HCT116 (cell line): ENCODE measurements around the gene LYPD6. TPM values are rescaled to one million over a fixed set of nuclear protein-coding genes. Genes with fewer than 3 reads are reported as not detected.

ENCODE experiments used
- ATAC-seq: fragments of 200-7000 bp; cut with Tn5 transposase; 2 replicates; pipeline ENCODE4 v1.9.1; 2020; ENCODE audit warnings: mild to moderate bottlenecking, moderate library complexity
- BruUV-seq: library from RNA; stranded (reverse); fragments of 400-500 nt; replicated peaks from 2 replicates; lab custom pipeline; 2021; lab: Mats Ljungman, UMichigan
- CTCF ChIA-PET: fragments of 300-600 bp; sonication (Branson Sonifier 250); formaldehyde crosslinking; loops from one replicate; lab custom pipeline; 2021; ENCODE audit warnings: antibody characterized with exemption; lab: Charles Lee
- POLR2A ChIA-PET: fragments of 300-600, 350-600 bp; sonication (Branson Sonifier 250); formaldehyde crosslinking; loops from one replicate; lab custom pipeline; 2021; ENCODE audit warnings: antibody characterized with exemption; lab: Charles Lee
- RAD21 ChIA-PET, 2 experiments: fragments of 300-600 bp; sonication (Branson Sonifier 250); formaldehyde crosslinking; loops; one replicate each; lab custom pipeline; 2023; ENCODE audit warnings: low total read pairs in 2 of 2; ENCODE audit not compliant: uncharacterized antibody in 2 of 2, unreplicated experiment in 2 of 2, low non-redundant PET in 1 of 2; lab: Charles Lee
- DNase-seq: peaks from one replicate; pipeline ENCODE4 v3.0.0-alpha.2; 2010; ENCODE audit warnings: low read depth, low spot score
- H2AFZ ChIP-seq: fragments of 200-600 bp; shearing (Covaris generic), sonication (generic); 2 replicates; pipeline ENCODE4 v1.6.1; 2017; ENCODE audit warnings: low read depth, mixed run types, mixed read lengths, antibody characterized with exemption, low read length; ENCODE audit not compliant: poor library complexity, severe bottlenecking
- H3K27ac ChIP-seq: 2 replicates; pipeline ENCODE4 v1.5.1; 2012; ENCODE audit warnings: low read depth, low read length
- H3K27me3 ChIP-seq: fragments of 200-600 bp; sonication (generic); 2 replicates; pipeline ENCODE4 v1.6.1; 2016; ENCODE audit warnings: mixed run types, low read length, mixed read lengths; ENCODE audit not compliant: insufficient read depth
- H3K36me3 ChIP-seq, 2 experiments: fragments of 200-500 bp in 1 of 2; fragments of 200-600 bp in 1 of 2; sonication (Bioruptor generic) in 1 of 2; sonication (generic) in 1 of 2; 2 replicates each; pipeline versions ENCODE4 v1.5.1 to v1.6.1; 2014 to 2016; ENCODE audit warnings: low read length in 2 of 2, inconsistent platforms in 1 of 2, mixed read lengths in 1 of 2, mixed run types in 1 of 2; ENCODE audit not compliant: insufficient read depth in 2 of 2, control insufficient read depth in 1 of 2
- H3K4me1 ChIP-seq, 2 experiments: fragments of 200-600 bp in 1 of 2; sonication (generic) in 1 of 2; 2 replicates each; pipeline versions ENCODE4 v1.5.1 to v1.6.1; 2012 to 2017; ENCODE audit warnings: low read length in 2 of 2, inconsistent platforms in 1 of 2, mild to moderate bottlenecking in 1 of 2, mixed read lengths in 1 of 2, mixed run types in 1 of 2, moderate library complexity in 1 of 2; ENCODE audit not compliant: insufficient read depth in 2 of 2, control insufficient read depth in 1 of 2
- H3K4me2 ChIP-seq: fragments of 200-600 bp; sonication (generic); 2 replicates; pipeline ENCODE4 v1.6.1; 2017; ENCODE audit warnings: mixed run types, low read length, mixed read lengths
- H3K4me3 ChIP-seq, 2 experiments: fragments of 200-600 bp in 1 of 2; sonication (generic) in 1 of 2; replicated peaks in 1 of 2; 2 replicates each; pipeline ENCODE4 v1.5.1; 2011 to 2016; ENCODE audit warnings: low read length in 2 of 2, control low read depth in 1 of 2, low read depth in 1 of 2, mild to moderate bottlenecking in 1 of 2, mixed read lengths in 1 of 2, mixed run types in 1 of 2
- H3K79me2 ChIP-seq: fragments of 200-600 bp; sonication (generic); 2 replicates; pipeline ENCODE4 v1.6.1; 2017; ENCODE audit warnings: mild to moderate bottlenecking, mixed run types, low read length, moderate library complexity, mixed read lengths; ENCODE audit not compliant: insufficient read depth
- H3K9ac ChIP-seq: fragments of 200-600 bp; sonication (generic); 2 replicates; pipeline ENCODE4 v1.6.1; 2016; ENCODE audit warnings: low read length, mixed read lengths
- H3K9me2 ChIP-seq: fragments of 200-600 bp; sonication (generic), shearing (Covaris generic); 2 replicates; pipeline ENCODE4 v1.6.1; 2017; ENCODE audit warnings: mixed run types, mild to moderate bottlenecking, moderate library complexity; ENCODE audit not compliant: insufficient read depth
- H3K9me3 ChIP-seq, 2 experiments: fragments of 200-500 bp in 1 of 2; fragments of 200-600 bp in 1 of 2; sonication (Bioruptor generic) in 1 of 2; sonication (generic) in 1 of 2; 2 replicates each; pipeline ENCODE4 v1.6.1; 2014 to 2017; ENCODE audit warnings: low read length in 2 of 2, mixed read lengths in 2 of 2, inconsistent platforms in 1 of 2, low read depth in 1 of 2, mild to moderate bottlenecking in 1 of 2, mixed run types in 1 of 2, moderate library complexity in 1 of 2; ENCODE audit not compliant: control insufficient read depth in 1 of 2, insufficient read depth in 1 of 2
- H4K20me1 ChIP-seq: fragments of 200-600 bp; sonication (generic), shearing (Covaris generic); 2 replicates; pipeline ENCODE4 v1.6.1; 2017; ENCODE audit warnings: mixed run types, mild to moderate bottlenecking, moderate library complexity; ENCODE audit not compliant: insufficient read depth
- CEBPB ChIP-seq: IDR thresholded peaks from 2 replicates; pipeline ENCODE4 v1.6.1; 2012; ENCODE audit warnings: low read depth
- ELF1 ChIP-seq: IDR thresholded peaks from 2 replicates; pipeline ENCODE4 v1.6.1; 2012; ENCODE audit warnings: low read depth, borderline replicate concordance
- EZH2phosphoT487 ChIP-seq: fragments of 200-600 bp; IDR thresholded peaks from 2 replicates; pipeline ENCODE4 v1.6.1; 2018; ENCODE audit warnings: antibody characterized with exemption, borderline replicate concordance
- FOSL1 ChIP-seq: IDR thresholded peaks from 2 replicates; pipeline ENCODE4 v1.6.1; 2012; ENCODE audit warnings: low read depth
- JUND ChIP-seq: IDR thresholded peaks from 2 replicates; pipeline ENCODE4 v1.6.1; 2012
- POLR2A ChIP-seq: IDR thresholded peaks from 2 replicates; pipeline ENCODE4 v1.7.0; 2011; ENCODE audit warnings: borderline replicate concordance; ENCODE audit not compliant: insufficient read depth, insufficient read length; ENCODE audit errors: extremely low read depth
- RAD21 ChIP-seq: IDR thresholded peaks from 2 replicates; pipeline ENCODE4 v1.6.1; 2012; ENCODE audit warnings: low read depth, mild to moderate bottlenecking
- REST ChIP-seq: IDR thresholded peaks from 2 replicates; pipeline ENCODE4 v1.6.1; 2012; ENCODE audit warnings: low read depth
- SIN3A ChIP-seq: IDR thresholded peaks from 2 replicates; pipeline ENCODE4 v1.6.1; 2012; ENCODE audit warnings: low read depth
- SP1 ChIP-seq: IDR thresholded peaks from 2 replicates; pipeline ENCODE4 v1.6.1; 2012; ENCODE audit warnings: low read depth
- SRF ChIP-seq: IDR thresholded peaks from 2 replicates; pipeline ENCODE4 v1.6.1; 2012; ENCODE audit warnings: low read depth
- TCF7L2 ChIP-seq: IDR thresholded peaks from 2 replicates; pipeline ENCODE4 v1.7.0; 2011; ENCODE audit warnings: borderline replicate concordance, inconsistent platforms; ENCODE audit not compliant: insufficient read depth, insufficient read length; ENCODE audit errors: extremely low read depth
- YY1 ChIP-seq: IDR thresholded peaks from 2 replicates; pipeline ENCODE4 v1.6.1; 2011; ENCODE audit warnings: low read length, low read depth, moderate library complexity, mild to moderate bottlenecking; ENCODE audit not compliant: insufficient replicate concordance; ENCODE audit errors: extremely low read depth
- ZFX ChIP-seq: fragments of 450-650 bp; IDR thresholded peaks from 2 replicates; pipeline ENCODE4 v1.6.1; 2017
- intact Hi-C: fragments of 100-400 bp; cut with micrococcal nuclease; formaldehyde crosslinking; loops from 2 replicates; pipeline ENCODE4 v1.10.0; 2022
- total RNA-seq: library from RNA; stranded (reverse); gene quantifications from one replicate; pipeline ENCODE4 v1.2.1, GENCODE V29; 2021; ENCODE audit not compliant: unreplicated experiment
- TF ChIP-seq, protein P1 (sequence below): IDR thresholded peaks from 2 replicates; pipeline ENCODE4 v1.6.1; 2012
- TF ChIP-seq, protein P2 (sequence below): IDR thresholded peaks from 2 replicates; pipeline ENCODE4 v1.6.1; 2012

LYPD6 gene
- total RNA-seq, 1 experiment from 2014 or later: 3.0 TPM

- Histone ChIP-seq H3K4me2 (no peak overlapping the region), H2AFZ (no peak overlapping the region), H3K4me3 (no peak overlapping the region), H4K20me1 (no peaks in the 10 kb centered on the region), H3K9ac (no peak overlapping the region), H3K27me3 (no peaks in the 10 kb centered on the region), H3K9me2 (no peaks in the 10 kb centered on the region)
- BruUV-seq: no TSS peak
- no peak for TF ChIP-seq FOSL1
- no peak for TF ChIP-seq POLR2A
- no peak for TF ChIP-seq SIN3A
- TF ChIP-seq, all 23 proteins: peak for 0
- H3K4me1 ChIP-seq: no peaks in the 10 kb centered on the region
- ATAC-seq: no peak
- no peak for DNase-seq
- intact Hi-C loops: no loop called here
- POLR2A ChIA-PET: no interaction called here
- RAD21 ChIA-PET: interaction anchor here in 1 of 2 experiments (0.6 kb wide), 1 partner anchor 120 kb away, joined by 3 read pairs; no protein-coding TSS in a partner anchor
- no peaks in the 10 kb centered on the region for H3K79me2 ChIP-seq
- CTCF ChIA-PET: no interaction called here
- H3K27ac ChIP-seq: no peak overlapping the region
- H3K36me3 ChIP-seq: no peaks in the 10 kb centered on the region
- H3K9me3 ChIP-seq: no peaks in the 10 kb centered on the region
Observed at GRCh38 chr2:149355716-149356422, 25.5 kb downstream of the LYPD6 start.

GRCh38 chr2:149357058-149357457, 26.7 kb downstream of the LYPD6 start:
- Histone ChIP-seq H2AFZ (no peak overlapping the region), H3K36me3 (no peaks in the 10 kb centered on the region), H3K27ac (no peak overlapping the region), H3K79me2 (no peaks in the 10 kb centered on the region), H3K9me2 (no peaks in the 10 kb centered on the region), H3K4me1 (no peaks in the 10 kb centered on the region), H3K9ac (no peak overlapping the region), H3K4me2 (no peak overlapping the region), H4K20me1 (no peaks in the 10 kb centered on the region), H3K9me3 (no peaks in the 10 kb centered on the region), H3K27me3 (no peaks in the 10 kb centered on the region), H3K4me3 (no peak overlapping the region)
- ChIA-PET RAD21 (no interaction called here), CTCF (no interaction called here), POLR2A (no interaction called here)
- ATAC-seq (no peak), DNase-seq (no peak)
- BruUV-seq: no TSS peak
- intact Hi-C loops: no loop called here
- TF ChIP-seq CEBPB: no peak
- no peak for TF ChIP-seq EZH2phosphoT487
- no peak for TF ChIP-seq SP1
- TF ChIP-seq FOSL1: no peak
- TF ChIP-seq, protein P1, sequence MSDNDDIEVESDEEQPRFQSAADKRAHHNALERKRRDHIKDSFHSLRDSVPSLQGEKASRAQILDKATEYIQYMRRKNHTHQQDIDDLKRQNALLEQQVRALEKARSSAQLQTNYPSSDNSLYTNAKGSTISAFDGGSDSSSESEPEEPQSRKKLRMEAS: no peak
- TF ChIP-seq SRF: no peak
- no peak for TF ChIP-seq ELF1
- TF ChIP-seq JUND: no peak
- no peak for TF ChIP-seq ZFX
- no peak for TF ChIP-seq SIN3A
- TF ChIP-seq YY1: no peak
- TF ChIP-seq, protein P2, sequence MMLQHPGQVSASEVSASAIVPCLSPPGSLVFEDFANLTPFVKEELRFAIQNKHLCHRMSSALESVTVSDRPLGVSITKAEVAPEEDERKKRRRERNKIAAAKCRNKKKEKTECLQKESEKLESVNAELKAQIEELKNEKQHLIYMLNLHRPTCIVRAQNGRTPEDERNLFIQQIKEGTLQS: no peak
- TF ChIP-seq REST: no peak
- TF ChIP-seq TCF7L2: no peak
- TF ChIP-seq POLR2A: no peak
- TF ChIP-seq RAD21: no peak
